ENCODE measurements around the gene FAM47E.
"Not testable (repeated sequence)": the region's sequence is repeated elsewhere in the genome, so short reads cannot be mapped to it uniquely, and the experiment has no call there.

Gene FAM47E

GRCh38 chr4:76270244-76271175 lies 19.0 kb downstream of the FAM47E start:
- no peak for DNase-seq

- no peak for DNase-seq
Observed at GRCh38 chr4:76271248-76271647, 19.7 kb downstream of the FAM47E start.

- no peak for DNase-seq
Observed at GRCh38 chr4:76272073-76272472, 20.6 kb downstream of the FAM47E start.

- no peak for DNase-seq
Observed at GRCh38 chr4:76272582-76272981, 21.1 kb downstream of the FAM47E start.

- DNase-seq: no peak
Observed at GRCh38 chr4:76272999-76273398, 21.5 kb downstream of the FAM47E start.

GRCh38 chr4:76275486-76276124 lies 24.1 kb downstream of the FAM47E start:
- no peak for DNase-seq

- DNase-seq: no peak
Observed at GRCh38 chr4:76276813-76277212, 25.3 kb downstream of the FAM47E start.

GRCh38 chr4:76277667-76278066 lies 26.1 kb downstream of the FAM47E start:
- no peak for DNase-seq

- DNase-seq: no peak
Observed at GRCh38 chr4:76278583-76278982, 27.1 kb downstream of the FAM47E start.

GRCh38 chr4:76279462-76279861 lies 27.9 kb downstream of the FAM47E start:
- DNase-seq: no peak

GRCh38 chr4:76280488-76281441 lies 29.2 kb downstream of the FAM47E start:
- DNase-seq: no peak

- DNase-seq: not testable (repeated sequence)
Observed at GRCh38 chr4:76281594-76281993, 30.1 kb downstream of the FAM47E start.

GRCh38 chr4:76282941-76283689 lies 31.6 kb downstream of the FAM47E start:
- no peak for DNase-seq

GRCh38 chr4:76283900-76284299 lies 32.4 kb downstream of the FAM47E start:
- DNase-seq: no peak

GRCh38 chr4:76287811-76288210 lies 36.3 kb downstream of the FAM47E start:
- not testable (repeated sequence) for DNase-seq

- DNase-seq: no peak
Observed at GRCh38 chr4:76292730-76293129, 41.2 kb downstream of the FAM47E start.

- no peak for DNase-seq
Observed at GRCh38 chr4:76293772-76294171, 42.3 kb downstream of the FAM47E start.

- DNase-seq: no peak
Observed at GRCh38 chr4:76296286-76296820, 44.8 kb downstream of the FAM47E start.

GRCh38 chr4:76298227-76298626 lies 46.7 kb downstream of the FAM47E start:
- DNase-seq: no peak

- no peak for DNase-seq
Observed at GRCh38 chr4:76300012-76300411, 48.5 kb downstream of the FAM47E start.

- DNase-seq: peak; percentile 64
Observed at GRCh38 chr4:76301068-76301774, 49.7 kb downstream of the FAM47E start.
